GM18868 (cell line): ENCODE data around the gene TSNAXIP1.

Source experiments
- ATAC-seq: cut with Tn5 transposase; IDR thresholded peaks from one replicate; pipeline ENCODE4 v1.9.1; 2021; ENCODE audit warnings: mild to moderate bottlenecking, moderate library complexity; ENCODE audit not compliant: unreplicated experiment

The TSNAXIP1 gene

GRCh38 chr16:67806428-67807147 is at the start of gene TSNAXIP1, which contains the start of gene RANBP10:
TSS of gene TSNAXIP1 (plus strand) at chr16:67806889. CDS start at chr16:67807150, 261 bp downstream.
TSS of gene RANBP10 (minus strand) at chr16:67806560. CDS start at chr16:67806536, 24 bp downstream.
- peak; percentile 88 for ATAC-seq

- ATAC-seq, result no peak
Observed at GRCh38 chr16:67758006-67758405, 48.7 kb upstream of the TSNAXIP1 start.

DNA sequence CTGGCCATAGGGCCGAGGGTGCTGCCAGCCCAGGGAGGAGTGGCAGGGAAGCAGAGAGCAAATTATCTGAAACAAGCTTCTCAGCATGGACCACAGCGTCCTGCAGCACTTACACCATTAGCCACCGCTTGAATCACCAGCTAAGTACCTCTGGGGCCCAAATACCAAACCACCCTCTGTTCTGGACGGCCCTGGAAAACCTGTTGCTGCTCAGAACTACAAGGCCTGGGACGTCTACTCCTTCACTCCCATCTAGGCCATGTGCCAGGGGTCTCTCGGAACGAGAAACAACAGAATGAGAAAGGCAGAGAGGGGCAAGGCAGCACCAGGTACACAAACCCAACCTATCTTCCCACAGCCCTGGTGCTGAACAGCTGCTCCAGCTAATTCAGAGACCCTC is 47.7 kb upstream of the TSNAXIP1 start:
- ATAC-seq, result no peak

- ATAC-seq, result no peak
Observed at GRCh38 chr16:67760206-67760955, 46.3 kb upstream of the TSNAXIP1 start.

DNA sequence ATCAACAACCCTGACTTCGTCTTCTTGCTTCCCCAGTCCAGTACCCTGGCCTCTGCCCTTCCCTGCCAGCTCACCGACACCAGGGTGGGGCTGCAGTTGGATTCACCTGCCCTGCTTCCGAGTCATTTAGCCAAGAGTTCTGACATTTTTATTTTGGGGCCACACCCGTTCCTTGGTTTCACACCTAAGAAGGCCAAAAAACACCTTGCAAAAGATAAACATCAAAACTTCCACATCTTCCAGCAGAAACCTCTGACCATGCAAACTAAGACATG is 45.8 kb upstream of the TSNAXIP1 start:
- ATAC-seq, result no peak

DNA sequence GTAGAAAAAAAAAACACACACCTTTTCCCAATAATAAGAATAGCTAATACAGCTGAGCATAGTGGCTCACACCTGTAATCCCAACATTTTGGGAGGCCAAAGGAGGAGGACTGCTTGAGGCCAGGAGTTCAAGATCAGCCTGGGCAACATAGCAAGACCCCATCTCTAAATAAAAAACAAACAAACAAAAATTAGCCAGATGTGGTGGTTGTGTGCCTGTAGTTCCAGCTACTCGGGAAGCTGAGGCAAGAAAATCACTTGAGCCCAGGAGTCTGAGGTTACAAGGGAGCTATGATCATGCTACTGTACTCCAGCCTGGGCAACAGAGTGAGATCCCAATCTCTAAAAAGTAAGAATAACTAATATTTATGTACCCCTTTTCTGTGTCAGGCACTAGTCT is 44.8 kb upstream of the TSNAXIP1 start:
- no peak for ATAC-seq

DNA sequence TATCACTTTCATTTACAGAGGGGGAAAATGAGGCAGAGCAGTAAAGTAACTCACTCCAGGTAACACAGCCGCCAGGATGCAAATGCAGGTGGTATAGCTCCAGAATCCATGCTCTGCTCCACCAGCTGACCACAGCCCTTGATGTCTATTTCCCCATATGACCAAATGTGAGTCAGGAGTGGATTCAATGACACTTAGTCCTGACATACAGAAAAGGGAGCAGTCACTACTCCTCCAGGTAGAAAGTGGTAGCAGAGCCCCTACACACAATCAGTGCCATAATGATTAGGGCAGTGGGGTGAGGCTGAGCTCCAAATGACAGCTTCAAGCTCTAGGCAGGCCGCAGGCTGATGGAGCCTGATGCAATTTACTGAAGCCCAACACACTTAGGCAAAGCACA is 44.3 kb upstream of the TSNAXIP1 start:
- no peak for ATAC-seq

GRCh38 chr16:67763066-67763465 is 43.6 kb upstream of the TSNAXIP1 start:
- no peak for ATAC-seq

GRCh38 chr16:67764158-67764667 is 42.5 kb upstream of the TSNAXIP1 start:
- no peak for ATAC-seq

DNA sequence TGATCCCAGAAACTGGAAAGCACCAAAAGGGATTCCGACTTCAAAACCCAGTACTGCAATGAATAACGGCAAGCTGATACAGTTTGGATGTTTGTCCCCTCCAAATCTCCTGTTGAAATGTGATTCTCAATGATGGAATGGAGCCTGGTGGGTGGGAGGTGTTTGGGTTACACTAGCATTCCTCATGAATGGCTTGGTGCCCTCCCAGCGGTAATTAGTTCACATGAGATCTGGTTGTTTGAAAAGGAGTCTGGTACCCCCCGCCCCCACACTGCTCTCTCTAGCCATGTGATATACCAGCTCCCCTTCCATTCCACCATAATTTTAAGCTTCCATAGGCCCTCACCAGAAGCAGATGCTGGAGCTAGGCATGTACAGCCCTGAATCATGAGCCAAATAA is 40.4 kb upstream of the TSNAXIP1 start:
- ATAC-seq, result no peak

DNA sequence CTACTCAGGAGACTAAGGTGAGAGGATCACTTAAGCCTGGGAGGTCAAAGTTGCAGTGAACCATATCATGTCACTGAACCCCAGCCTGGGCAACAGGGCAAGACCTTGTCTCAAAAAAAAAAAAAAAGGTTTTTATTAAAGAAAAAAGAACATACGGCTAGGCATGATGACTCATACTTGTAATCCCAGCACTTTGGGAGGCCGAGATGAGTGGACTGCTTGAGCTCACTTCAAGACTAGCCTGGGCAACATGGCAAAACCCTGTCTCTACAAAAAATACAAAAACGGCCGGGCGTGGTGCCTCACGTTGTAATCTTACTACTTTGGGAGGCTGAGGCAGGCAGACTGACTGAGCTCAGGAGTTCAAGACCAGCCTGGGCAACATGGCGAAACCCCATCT is 38.7 kb upstream of the TSNAXIP1 start:
- no peak for ATAC-seq

- no peak for ATAC-seq
Observed at GRCh38 chr16:67770346-67770991, 36.2 kb upstream of the TSNAXIP1 start.

DNA sequence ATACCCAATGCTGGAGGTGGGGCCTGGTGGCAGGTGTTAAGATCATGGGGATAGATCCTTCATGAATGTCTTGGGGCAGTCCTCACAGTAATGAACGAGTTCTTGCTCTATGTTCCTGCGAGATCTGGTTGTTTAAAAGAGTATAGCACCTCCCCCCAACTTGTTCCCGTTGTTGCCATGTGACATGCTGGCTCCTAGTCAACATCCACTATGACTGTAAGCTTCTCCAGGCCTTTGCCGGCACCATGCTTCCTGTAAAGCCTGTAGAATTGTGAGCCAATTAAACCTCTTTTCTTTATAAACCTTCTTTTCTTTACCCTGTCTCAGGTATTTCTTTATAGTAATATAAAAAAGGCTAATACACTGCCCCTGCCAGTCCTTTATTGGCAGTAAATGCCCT is 33.6 kb upstream of the TSNAXIP1 start:
- no peak for ATAC-seq

DNA sequence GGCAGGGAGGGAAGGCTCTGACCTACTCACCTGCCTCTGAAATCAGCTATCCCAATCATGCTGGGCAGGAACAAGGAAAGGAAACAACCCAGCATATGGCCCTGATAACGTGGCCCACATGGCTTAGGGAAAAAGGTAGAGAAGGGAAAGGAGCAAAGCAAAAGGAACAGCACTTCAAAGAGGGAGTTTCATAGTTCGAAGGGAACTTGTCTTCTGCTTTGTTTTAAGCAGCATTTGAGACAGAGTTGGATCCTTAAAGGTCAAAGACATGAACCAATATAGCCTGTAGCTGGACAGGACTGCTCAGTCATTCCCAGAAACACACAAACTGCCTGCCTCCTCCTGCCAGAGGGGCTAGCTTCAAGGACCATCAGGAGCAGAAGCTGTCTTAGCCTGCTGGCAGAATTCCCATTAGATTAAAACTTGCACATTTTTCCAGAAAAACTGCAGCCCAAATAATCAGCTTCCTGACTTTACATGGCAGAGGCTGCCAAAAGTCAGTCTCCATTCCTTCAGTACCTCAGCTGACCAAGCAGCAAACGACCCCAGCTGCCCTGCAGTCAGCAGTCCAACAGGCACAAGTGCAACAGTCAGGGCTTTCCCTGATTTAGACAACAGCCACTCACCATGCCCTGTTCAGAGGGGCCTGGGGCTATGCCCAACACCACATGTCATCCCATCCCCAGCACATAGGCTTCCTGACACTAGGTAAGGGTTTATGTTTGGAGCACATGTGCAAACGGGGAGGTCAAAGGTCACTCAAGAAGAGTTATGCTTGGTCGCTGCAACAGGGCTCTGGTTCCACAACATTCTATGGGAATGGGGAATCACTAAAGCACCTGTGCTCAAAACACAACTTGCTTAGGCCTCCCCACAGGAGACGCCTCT is 32.9 kb upstream of the TSNAXIP1 start:
- ATAC-seq, result no peak

DNA sequence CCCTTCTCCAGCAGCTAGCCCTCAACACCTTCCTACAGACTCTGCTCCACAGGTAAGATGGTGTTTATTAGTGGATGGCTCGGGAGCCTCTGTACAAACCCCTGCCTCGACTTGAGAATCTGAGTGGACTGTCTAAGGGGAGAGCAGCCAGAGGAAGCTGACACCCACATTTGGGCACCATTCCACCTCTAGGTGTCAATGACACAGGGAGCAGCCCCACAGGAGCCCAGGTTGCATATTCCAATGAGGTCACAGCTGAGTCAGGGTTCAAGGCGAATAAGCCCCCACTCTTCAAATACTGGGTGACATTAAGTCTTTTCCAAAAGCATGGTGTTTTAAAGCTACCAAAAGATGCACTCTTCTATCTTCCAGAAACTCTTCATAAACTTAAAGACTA is 32.2 kb upstream of the TSNAXIP1 start:
- no peak for ATAC-seq

- no peak for ATAC-seq
Observed at GRCh38 chr16:67775273-67775672, 31.4 kb upstream of the TSNAXIP1 start.

- ATAC-seq, result no peak
Observed at GRCh38 chr16:67779256-67780014, 27.3 kb upstream of the TSNAXIP1 start.

GRCh38 chr16:67780847-67781564 is 25.7 kb upstream of the TSNAXIP1 start:
- no peak for ATAC-seq

DNA sequence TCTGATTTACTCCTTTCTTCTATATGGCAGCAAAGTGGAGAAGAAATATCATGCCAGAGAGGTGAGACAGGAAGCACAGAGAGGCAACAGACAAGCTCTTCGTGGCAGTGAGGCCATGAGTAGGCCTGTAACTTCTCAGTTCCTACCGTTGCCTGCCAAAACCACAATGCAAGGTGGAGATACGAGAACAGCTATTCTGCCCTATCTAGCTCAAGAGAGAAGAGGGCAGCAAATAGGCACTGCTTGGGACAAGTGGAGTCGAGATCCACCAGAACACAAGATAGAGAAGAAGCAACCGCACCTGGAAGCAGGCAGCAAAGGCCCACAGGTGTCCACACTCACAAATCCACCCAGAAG is 25.1 kb upstream of the TSNAXIP1 start:
- peak; percentile 66 for ATAC-seq
